Measurements from ENCODE around the gene FOXP2. TPM values are rescaled to one million over a fixed set of nuclear protein-coding genes. Genes with fewer than 3 reads are reported as not detected.
"Not testable (repeated sequence)": the region's sequence is repeated elsewhere in the genome, so short reads cannot be mapped to it uniquely, and the experiment has no call there.

Gene FOXP2
- total RNA-seq, 1 experiment from 2014 or later: not detected

DNA sequence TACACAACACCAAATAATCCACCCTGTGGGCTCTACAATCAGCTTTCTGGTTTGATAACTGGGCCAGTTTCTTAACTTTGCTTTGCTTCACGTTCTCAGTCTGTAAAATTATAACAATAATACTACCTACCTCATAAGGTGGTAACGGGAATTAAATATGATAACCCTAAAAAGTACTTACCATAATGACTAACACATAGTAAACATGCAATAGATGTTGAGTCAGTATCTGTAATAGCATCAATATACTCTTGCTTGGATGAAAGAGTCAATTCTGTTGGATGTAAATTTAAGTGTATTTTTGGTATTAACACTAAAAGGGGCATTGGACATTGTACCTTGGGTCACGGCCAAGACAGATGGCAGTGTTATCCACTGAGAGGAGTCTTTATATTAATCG is 160.5 kb downstream of the FOXP2 start:
- peaks cover 35% of the 10 kb centered on the region for H3K27me3 ChIP-seq (ENCODE audit: low read length)
- H3K27ac ChIP-seq (ENCODE audit: low read length): no peak overlapping the region
- H3K4me2 ChIP-seq (ENCODE audit: low read length): no peak overlapping the region
- no peaks in the 10 kb centered on the region for H3F3A ChIP-seq (ENCODE audit: low read length, unreplicated experiment)
- no peaks in the 10 kb centered on the region for H4K20me1 ChIP-seq (ENCODE audit: low read length)
- H2AFZ ChIP-seq (ENCODE audit: low read length): no peak overlapping the region
- H3K9me3 ChIP-seq (ENCODE audit: low read length): no peaks in the 10 kb centered on the region
- POLR2A ChIA-PET (ENCODE audit: unreplicated experiment): no interaction called here
- TF ChIP-seq EZH2 (IDR thresholded peaks at IDR 0.05; ENCODE audit: low read length, unreplicated experiment) (no peak), EZH2phosphoT487 (IDR thresholded peaks at IDR 0.05; ENCODE audit: borderline replicate concordance, low read length) (no peak)
- TF ChIP-seq, protein P1, sequence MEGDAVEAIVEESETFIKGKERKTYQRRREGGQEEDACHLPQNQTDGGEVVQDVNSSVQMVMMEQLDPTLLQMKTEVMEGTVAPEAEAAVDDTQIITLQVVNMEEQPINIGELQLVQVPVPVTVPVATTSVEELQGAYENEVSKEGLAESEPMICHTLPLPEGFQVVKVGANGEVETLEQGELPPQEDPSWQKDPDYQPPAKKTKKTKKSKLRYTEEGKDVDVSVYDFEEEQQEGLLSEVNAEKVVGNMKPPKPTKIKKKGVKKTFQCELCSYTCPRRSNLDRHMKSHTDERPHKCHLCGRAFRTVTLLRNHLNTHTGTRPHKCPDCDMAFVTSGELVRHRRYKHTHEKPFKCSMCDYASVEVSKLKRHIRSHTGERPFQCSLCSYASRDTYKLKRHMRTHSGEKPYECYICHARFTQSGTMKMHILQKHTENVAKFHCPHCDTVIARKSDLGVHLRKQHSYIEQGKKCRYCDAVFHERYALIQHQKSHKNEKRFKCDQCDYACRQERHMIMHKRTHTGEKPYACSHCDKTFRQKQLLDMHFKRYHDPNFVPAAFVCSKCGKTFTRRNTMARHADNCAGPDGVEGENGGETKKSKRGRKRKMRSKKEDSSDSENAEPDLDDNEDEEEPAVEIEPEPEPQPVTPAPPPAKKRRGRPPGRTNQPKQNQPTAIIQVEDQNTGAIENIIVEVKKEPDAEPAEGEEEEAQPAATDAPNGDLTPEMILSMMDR (conservative IDR thresholded peaks at IDR 0.05; ENCODE audit: low read depth, low read length): no peak
- ATAC-seq: 0 out of 2 replicates have a peak, but pooled peaks have one; percentile 27
- H3K36me3 ChIP-seq (ENCODE audit: low read depth, low read length): no peaks in the 10 kb centered on the region
- no TSS peak for BruUV-seq (replicated peaks)
- H3K4me3 ChIP-seq (ENCODE audit: low read length): no peak overlapping the region
- H3K9me2 ChIP-seq (replicated peaks; ENCODE audit: low read length): no peaks in the 10 kb centered on the region
- DNase-seq: no peak
- H3K9ac ChIP-seq (ENCODE audit: low read length): no peak overlapping the region
- intact Hi-C loops (cut with micrococcal nuclease): no loop called here
- no peaks in the 10 kb centered on the region for H3K79me2 ChIP-seq (ENCODE audit: low read length)
- CTCF ChIA-PET: no interaction called here
- no peaks in the 10 kb centered on the region for H3K4me1 ChIP-seq (ENCODE audit: insufficient read depth, low read length)

DNA sequence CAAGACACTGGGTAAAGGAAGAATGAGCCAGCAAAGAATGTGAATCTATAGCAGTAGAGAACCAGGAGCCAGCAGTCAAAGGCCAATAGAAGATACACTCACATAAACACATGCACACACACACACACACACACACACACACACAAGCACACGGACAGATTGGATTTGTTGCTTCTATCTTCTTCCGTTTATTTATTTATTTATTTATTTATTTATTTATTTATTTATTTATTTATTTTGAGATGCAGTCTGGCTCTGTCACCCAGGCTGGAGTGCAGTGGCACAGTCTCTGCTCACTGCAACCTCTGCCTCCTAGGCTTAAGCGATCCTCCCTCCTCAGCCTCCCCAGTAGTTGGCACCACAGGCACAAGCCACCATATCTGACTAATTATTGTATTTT is 166.3 kb downstream of the FOXP2 start:
- intact Hi-C loops (cut with micrococcal nuclease); POLR2A ChIA-PET (ENCODE audit: unreplicated experiment): not testable (repeated sequence)

DNA sequence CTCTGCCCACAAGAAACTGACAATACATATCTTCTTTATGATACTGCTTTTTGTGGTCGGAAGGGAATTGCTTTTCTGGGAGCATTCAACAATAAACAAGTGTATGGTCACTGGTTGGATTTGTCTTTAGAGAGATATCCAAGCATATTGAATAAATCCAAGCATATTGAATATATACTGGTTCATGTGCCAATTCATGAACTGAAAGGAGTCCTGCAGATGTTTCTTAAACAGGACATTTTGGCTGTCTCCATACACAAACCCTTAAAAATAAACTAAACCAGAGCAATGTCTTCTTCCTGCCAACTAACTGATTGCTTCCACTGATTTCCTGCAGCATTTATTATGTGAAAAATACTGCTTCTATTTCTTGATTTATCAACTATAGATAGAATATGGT is 173.9 kb downstream of the FOXP2 start:
- ChIA-PET CTCF (no interaction called here), POLR2A (ENCODE audit: unreplicated experiment) (no interaction called here)
- Histone ChIP-seq H3F3A (ENCODE audit: low read length, unreplicated experiment) (no peaks in the 10 kb centered on the region), H3K79me2 (ENCODE audit: low read length) (no peaks in the 10 kb centered on the region), H3K4me3 (ENCODE audit: low read length) (no peak overlapping the region), H3K9ac (ENCODE audit: low read length) (no peak overlapping the region), H3K4me1 (ENCODE audit: insufficient read depth, low read length) (no peaks in the 10 kb centered on the region), H3K27me3 (ENCODE audit: low read length) (peaks cover 14% of the 10 kb centered on the region), H4K20me1 (ENCODE audit: low read length) (no peaks in the 10 kb centered on the region), H3K36me3 (ENCODE audit: low read depth, low read length) (no peaks in the 10 kb centered on the region), H3K4me2 (ENCODE audit: low read length) (no peak overlapping the region), H2AFZ (ENCODE audit: low read length) (no peak overlapping the region), H3K27ac (ENCODE audit: low read length) (no peak overlapping the region), H3K9me2 (replicated peaks; ENCODE audit: low read length) (no peaks in the 10 kb centered on the region), H3K9me3 (ENCODE audit: low read length) (no peaks in the 10 kb centered on the region)
- BruUV-seq (replicated peaks): no TSS peak
- DNase-seq: no peak
- intact Hi-C loops (cut with micrococcal nuclease): no loop called here
- TF ChIP-seq EZH2phosphoT487 (IDR thresholded peaks at IDR 0.05; ENCODE audit: borderline replicate concordance, low read length): no peak
- TF ChIP-seq, protein P1 (conservative IDR thresholded peaks at IDR 0.05; ENCODE audit: low read depth, low read length): no peak
- ATAC-seq: no peak

More for the DNA sequence above, 166.3 kb downstream of the FOXP2 start:
- H3K27me3 ChIP-seq (ENCODE audit: low read length): peaks cover 41% of the 10 kb centered on the region
- BruUV-seq (replicated peaks); ATAC-seq; H3K79me2 ChIP-seq (ENCODE audit: low read length); H3K36me3 ChIP-seq (ENCODE audit: low read depth, low read length); H4K20me1 ChIP-seq (ENCODE audit: low read length); H3K27ac ChIP-seq (ENCODE audit: low read length); H2AFZ ChIP-seq (ENCODE audit: low read length); H3K9me3 ChIP-seq (ENCODE audit: low read length); H3F3A ChIP-seq (ENCODE audit: low read length, unreplicated experiment); H3K9me2 ChIP-seq (replicated peaks; ENCODE audit: low read length); H3K9ac ChIP-seq (ENCODE audit: low read length); DNase-seq; H3K4me3 ChIP-seq (ENCODE audit: low read length); H3K4me2 ChIP-seq (ENCODE audit: low read length); H3K4me1 ChIP-seq (ENCODE audit: insufficient read depth, low read length); CTCF ChIA-PET: not testable (repeated sequence)
